Hindlimb muscle (tissue), 1 donor: Measurements from ENCODE around the gene GATA1. TPM values are rescaled to one million over a fixed set of nuclear protein-coding genes. Genes with fewer than 3 reads are reported as not detected.

Experiments
- DNase-seq: peaks from one replicate; pipeline ENCODE4 v3.0.0-alpha.2; 2013
- polyA plus RNA-seq: library from polyadenylated mRNA; unstranded; fragments of 120-200 nt; gene quantifications from one replicate; pipeline ENCODE4 v1.2.1, GENCODE V29; 2013; ENCODE audit not compliant: insufficient read length

GATA1 gene
- 0.72 TPM for polyA plus RNA-seq

DNA sequence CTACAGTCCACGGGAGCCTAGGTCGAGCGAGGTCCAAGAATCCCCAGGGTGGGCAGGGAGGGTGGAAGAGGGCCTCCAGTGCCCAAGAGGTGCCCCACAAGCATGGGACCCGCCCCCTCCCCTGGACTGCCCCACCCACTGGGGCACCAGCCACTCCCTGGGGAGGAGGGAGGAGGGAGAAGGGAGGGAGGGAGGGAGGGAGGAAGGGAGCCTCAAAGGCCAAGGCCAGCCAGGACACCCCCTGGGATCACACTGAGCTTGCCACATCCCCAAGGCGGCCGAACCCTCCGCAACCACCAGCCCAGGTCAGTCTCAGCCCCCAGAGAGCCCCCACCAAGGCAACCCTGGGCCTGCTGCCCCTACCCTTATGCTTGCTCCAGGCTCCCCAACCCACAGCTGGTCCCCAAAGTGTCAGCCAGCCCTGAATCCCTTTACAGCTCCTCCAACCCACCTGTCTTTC is at the start of gene GATA1:
Gene GATA1 (plus strand): TSS at position 250 of the 460 bp plus-strand sequence. CDS start 4,520 bp downstream, outside the sequence.
- DNase-seq, result no peak

DNA sequence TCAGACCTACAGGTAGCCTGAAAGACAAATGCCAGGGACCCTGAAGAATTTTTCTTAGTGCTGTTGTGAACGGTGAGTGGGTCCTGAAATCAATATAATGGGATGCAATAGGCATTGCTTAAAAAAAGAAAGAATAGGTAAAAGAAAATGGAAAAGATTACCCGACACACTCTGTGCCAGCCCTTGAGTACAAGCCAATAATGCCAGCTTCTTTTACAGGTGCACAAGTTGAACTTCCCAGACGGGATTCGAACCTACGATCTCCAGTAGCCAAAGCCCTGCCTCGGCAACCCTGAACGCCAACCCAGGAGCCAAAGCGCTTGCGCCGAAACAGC is 49.5 kb upstream of the GATA1 start:
- DNase-seq, result no peak

GRCh38 chrX:48737213-48737938 is 49.0 kb upstream of the GATA1 start:
- DNase-seq, result peak; percentile 92

GRCh38 chrX:48737940-48738339 is 48.5 kb upstream of the GATA1 start:
- no peak for DNase-seq

GRCh38 chrX:48741834-48742233 is 44.6 kb upstream of the GATA1 start:
- DNase-seq, result no peak

DNA sequence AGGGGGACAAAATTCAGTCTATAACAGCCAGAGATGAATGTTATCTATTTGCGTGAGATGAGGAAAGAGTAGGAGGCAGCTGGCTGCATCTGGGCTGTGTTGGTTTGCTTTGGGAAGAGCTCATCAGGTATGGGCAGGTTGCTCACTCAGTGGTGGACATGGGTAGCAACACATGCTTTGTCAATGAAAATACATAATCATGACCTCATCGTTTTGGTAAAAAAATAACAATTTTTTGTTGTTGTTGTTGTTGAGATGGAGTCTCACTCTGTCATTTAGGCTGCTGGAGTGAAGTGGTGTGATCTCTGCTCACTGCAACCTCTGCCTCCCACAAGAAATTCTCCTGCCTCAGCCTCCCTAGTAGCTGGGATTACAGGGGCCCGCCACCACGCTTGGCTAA is 41.2 kb upstream of the GATA1 start:
- no peak for DNase-seq

DNA sequence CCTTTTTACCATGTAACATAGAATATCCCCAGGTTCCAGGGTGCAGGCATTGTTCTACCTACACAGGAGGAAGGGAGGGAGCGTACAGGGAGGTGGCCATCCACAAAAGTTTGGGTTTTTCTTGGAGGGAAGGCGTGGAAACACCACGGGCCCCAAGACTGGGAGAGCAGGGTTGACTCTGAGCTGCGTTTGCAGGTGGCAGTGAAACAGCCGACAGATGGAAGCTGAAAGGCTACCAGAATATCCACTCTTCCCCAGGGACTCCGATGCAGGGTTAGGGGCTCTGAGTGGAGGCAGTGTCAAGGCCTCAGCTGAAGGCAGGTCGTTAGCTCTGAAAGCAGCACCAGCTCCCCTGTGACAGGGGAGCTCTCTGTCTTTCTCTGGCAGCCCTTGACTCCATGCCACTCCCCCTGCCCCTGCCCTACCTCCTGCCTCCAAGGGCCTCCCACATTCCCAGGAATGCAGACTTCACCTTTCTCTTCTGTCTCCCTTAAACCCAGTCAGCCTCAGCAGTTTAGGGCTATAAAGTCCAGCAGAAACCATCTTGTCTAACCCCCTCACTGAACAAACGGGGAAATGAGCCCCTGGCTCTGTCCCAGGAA is 38.9 kb upstream of the GATA1 start:
- no peak for DNase-seq

DNA sequence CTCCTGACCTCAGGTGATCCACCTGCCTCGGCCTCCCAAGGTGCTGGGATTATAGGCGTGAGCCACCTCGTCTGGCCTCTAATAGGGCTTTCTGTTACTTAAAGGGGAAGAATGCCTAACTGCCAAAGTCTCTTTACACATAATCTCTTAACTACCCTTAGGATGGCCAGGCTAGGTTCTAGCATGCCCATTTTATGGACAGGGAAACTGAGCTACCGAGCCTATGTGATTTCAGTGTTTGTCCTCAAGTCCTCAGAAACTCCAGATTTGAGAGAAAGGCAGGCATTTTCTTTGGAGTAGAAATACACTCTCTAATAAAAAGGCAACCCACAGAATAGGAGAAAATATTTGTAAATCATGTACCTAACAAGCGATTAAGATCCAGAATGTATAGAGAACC is 37.2 kb upstream of the GATA1 start:
- DNase-seq, result no peak

DNA sequence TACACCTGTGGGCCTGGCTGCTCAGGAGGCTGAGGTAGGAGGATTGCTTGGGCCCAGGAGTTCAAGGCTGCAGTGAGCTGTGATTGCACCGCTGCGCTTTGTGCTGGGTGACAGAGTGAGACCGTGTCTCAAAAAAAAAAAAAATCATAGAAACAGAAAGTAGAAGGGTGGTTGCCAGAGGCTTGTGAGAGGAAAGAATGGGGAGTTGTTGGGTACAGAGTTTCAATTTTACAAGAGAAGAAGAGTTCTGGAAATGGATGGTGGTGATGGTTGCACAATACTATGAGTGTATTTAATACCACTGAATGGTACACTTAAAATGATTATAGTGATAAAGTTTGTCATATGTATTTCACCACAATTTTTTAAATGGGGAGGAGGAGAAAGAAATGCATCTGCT is 35.0 kb upstream of the GATA1 start:
- no peak for DNase-seq

GRCh38 chrX:48752498-48752897 is 33.9 kb upstream of the GATA1 start:
- DNase-seq, result no peak

DNA sequence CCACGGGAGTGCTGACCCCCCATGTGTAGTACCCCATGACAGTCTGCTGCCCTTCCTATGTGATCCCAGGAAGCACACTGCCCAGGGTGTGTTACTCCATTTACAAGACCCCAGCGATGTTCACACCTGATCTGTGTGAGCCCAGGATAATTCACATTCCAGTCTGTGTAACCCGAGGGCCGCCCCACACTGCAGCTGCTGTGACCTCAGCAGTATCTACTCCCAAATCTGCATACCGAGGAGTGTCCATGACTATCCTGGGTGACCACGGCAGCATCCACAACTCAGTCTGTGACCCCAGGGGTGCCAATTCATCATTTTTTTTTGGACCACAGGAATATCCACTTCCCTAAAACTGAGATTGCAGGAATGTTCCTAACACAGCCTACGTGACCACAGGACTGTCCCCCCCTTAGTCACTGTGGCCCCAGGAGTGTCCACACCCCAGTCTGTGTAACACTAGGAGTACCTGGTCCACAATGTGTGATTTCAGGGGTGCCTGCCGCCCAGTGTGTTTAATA is 32.6 kb upstream of the GATA1 start:
- no peak for DNase-seq

GRCh38 chrX:48754238-48754637 is 32.2 kb upstream of the GATA1 start:
- DNase-seq, result no peak

GRCh38 chrX:48761674-48762471 is 24.5 kb upstream of the GATA1 start, which contains the start of gene GLOD5:
GLOD5 (plus strand) TSS chrX:48761747; CDS start chrX:48761791, 44 bp downstream.
- DNase-seq, result no peak

- DNase-seq, result no peak
Measured at GRCh38 chrX:48769230-48769629, 17.2 kb upstream of the GATA1 start.

GRCh38 chrX:48770296-48770695 is 16.1 kb upstream of the GATA1 start:
- no peak for DNase-seq

DNA sequence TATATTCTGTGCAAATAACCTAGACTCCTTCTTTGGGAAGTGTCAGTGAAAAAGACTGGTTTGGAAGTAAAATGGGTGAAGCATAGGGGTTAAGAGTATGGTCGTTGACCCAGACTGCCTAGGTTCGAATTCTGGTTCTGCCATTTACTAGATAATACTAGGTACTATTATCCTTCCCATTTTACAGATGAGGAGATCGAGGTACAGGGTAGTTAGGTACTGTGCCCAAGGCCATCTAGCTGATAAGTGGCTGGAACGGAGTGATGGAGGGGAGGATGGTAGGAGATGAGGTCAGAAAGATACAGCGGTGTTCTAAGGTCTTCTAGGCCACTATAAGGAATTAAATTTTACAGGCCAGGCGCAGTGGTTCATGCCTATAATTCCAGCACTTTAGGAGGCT is 13.8 kb upstream of the GATA1 start:
- DNase-seq, result no peak

DNA sequence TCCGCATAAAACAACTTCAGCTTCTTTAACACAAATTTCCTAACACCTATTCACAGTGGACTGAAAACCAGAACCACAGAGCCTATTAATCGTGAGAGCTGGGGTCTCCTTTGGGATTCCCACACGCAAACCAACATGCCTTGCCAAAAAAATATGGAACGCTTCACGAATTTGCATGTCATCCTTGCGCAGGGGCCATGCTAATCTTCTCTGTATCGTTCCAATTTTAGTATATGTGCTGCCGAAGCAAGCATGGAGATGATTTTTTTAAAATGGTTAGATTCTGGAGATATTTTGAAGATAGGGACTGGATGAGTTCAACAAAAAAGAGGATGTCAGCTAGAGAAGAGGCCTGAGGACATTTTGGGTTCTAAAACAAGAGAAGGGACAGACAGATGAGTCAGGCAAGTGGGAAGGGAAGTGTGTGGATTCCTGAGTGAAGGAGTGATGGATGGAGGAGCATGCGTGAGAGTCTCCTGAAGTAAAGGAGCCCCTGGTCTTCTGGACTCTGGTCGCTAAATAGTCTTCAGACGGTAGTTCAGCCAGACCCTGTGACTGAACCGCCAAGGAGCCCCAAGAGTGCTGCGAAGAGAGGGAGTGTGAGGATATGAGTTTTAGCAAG is 9.5 kb upstream of the GATA1 start:
- DNase-seq, result no peak

DNA sequence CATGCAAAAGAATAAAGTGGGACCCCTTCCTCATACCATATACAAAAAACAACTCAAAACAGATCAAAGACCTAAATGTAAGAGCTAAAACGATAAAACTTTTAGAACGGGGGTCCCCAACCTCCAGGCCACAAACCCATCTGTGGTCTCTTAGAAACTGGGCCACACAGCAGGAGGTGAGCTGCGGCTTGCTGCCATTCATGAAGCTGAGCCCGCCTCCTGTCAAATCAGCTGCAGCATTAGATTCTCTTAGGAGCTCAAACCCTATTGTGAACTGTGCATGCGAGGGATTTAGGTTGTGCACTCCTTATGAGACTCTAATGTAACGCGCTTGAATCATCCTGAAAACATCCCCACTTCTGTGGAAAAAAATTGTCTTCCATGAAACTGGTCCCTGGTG is 7.0 kb upstream of the GATA1 start:
- DNase-seq, result no peak

DNA sequence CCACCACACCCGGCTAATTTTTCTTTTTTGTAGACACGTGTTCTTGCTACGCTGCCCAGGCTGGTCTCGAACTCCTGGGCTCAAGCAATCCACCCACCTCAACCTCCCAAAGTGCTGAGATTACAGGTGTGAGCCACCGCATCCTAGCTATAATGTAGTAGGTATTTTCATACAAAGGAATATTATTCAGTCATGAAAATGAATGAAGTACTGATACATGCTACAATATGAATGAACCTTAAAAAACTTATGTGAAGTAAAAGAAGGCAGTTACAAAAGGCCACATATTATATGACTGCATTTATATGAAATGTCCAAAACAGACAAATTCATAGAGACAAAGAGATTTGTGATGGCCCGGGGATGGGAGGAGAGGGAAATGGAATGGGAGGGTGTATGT is 4.7 kb upstream of the GATA1 start:
- DNase-seq, result no peak

DNA sequence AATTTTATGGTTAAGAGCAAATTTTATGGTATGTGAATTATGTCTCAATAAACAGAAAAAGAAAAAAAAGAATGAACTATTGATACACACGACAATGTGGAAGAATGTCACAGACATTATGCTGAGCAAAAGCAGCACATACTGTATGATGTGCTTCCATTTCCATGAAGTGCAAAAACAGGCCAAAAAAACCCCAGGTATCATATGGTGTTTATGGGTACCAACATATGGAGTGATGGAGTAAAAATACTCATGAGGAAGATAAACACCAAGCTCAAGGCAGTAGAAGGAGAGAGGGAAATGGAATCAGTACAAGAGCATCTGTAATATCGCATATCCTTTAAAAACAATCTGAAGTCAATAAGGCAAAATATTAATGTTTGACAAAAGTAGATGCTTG is 4.2 kb upstream of the GATA1 start:
- no peak for DNase-seq

DNA sequence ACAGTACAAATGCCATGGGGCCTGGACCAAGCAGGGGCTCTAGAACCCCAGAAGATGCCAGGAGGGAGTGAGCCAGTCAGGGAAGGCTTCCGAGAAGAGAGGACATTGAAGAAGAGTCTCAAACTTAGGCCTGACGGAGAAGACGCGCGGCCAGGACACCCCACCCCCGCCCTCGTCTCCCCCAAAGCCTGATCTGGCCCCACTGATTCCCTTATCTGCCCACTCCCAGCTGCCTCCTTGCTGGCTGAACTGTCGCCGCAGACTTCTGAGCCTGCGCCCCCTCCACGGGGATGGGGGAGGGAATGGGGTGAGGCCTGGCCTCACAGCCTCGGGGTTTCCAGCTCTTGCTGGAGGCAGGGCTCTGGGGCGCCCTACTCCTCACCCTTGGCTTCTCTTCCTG is 3.6 kb upstream of the GATA1 start:
- DNase-seq, result no peak

GRCh38 chrX:48784726-48785125 is 1.7 kb upstream of the GATA1 start:
- no peak for DNase-seq

GRCh38 chrX:48785186-48785539 is 1.2 kb upstream of the GATA1 start:
- no peak for DNase-seq
